WERI-Rb-1 (cell line): ENCODE data around the gene MYMX.

Experiments used
- DNase-seq: peaks from one replicate; pipeline ENCODE4 v3.0.0-alpha.2; 2020
- H3K27ac ChIP-seq: fragments of 250-450 bp; sonication (Bioruptor Pico); 2 replicates; pipeline ENCODE4 v1.5.1; 2020; ENCODE audit warnings: mild to moderate bottlenecking, moderate library complexity
- H3K27me3 ChIP-seq: fragments of 250-450 bp; sonication (Bioruptor Pico); 2 replicates; pipeline ENCODE4 v1.5.1; 2021; ENCODE audit warnings: mild to moderate bottlenecking, low read depth, moderate library complexity; ENCODE audit not compliant: insufficient read depth, severe bottlenecking
- H3K36me3 ChIP-seq: fragments of 250-450 bp; sonication (Bioruptor Pico); 2 replicates; pipeline ENCODE4 v1.5.1; 2020; ENCODE audit warnings: mild to moderate bottlenecking, moderate library complexity
- H3K4me3 ChIP-seq: 2 replicates; pipeline ENCODE4 v1.5.1; 2011; ENCODE audit warnings: low read depth, mild to moderate bottlenecking, control low read depth, low read length
- H3K9me3 ChIP-seq: fragments of 250-450 bp; sonication (Bioruptor Pico); 2 replicates; pipeline ENCODE4 v1.5.1; 2021; ENCODE audit warnings: mild to moderate bottlenecking, moderate library complexity; ENCODE audit not compliant: severe bottlenecking
- CTCF ChIP-seq: IDR thresholded peaks from 2 replicates; pipeline ENCODE4 v1.5.1; 2011; ENCODE audit warnings: low read depth, mild to moderate bottlenecking, control low read depth, inconsistent platforms, low read length

MYMX gene

GRCh38 chr6:44172731-44173500 lies 43.8 kb upstream of the MYMX start:
- Histone ChIP-seq H3K4me3 (no peak overlapping the region), H3K36me3 (no peaks in the 10 kb centered on the region), H3K27ac (no peak overlapping the region), H3K9me3 (no peaks in the 10 kb centered on the region), H3K27me3 (no peaks in the 10 kb centered on the region)
- peak; percentile 96 for DNase-seq
- TF ChIP-seq CTCF = peak; percentile 99

- no peak overlapping the region for H3K4me3 ChIP-seq
- no peaks in the 10 kb centered on the region for H3K9me3 ChIP-seq
- DNase-seq = no peak
- no peak overlapping the region for H3K27ac ChIP-seq
- no peaks in the 10 kb centered on the region for H3K36me3 ChIP-seq
- no peak for TF ChIP-seq CTCF
- H3K27me3 ChIP-seq = no peaks in the 10 kb centered on the region
Observed at GRCh38 chr6:44176130-44176761, 40.5 kb upstream of the MYMX start.

GRCh38 chr6:44176762-44177509 lies 39.8 kb upstream of the MYMX start:
- no peak for TF ChIP-seq CTCF
- Histone ChIP-seq H3K9me3 (no peaks in the 10 kb centered on the region), H3K27me3 (no peaks in the 10 kb centered on the region), H3K27ac (no peak overlapping the region), H3K4me3 (no peak overlapping the region), H3K36me3 (no peaks in the 10 kb centered on the region)
- no peak for DNase-seq

GRCh38 chr6:44177691-44178423 lies 38.9 kb upstream of the MYMX start:
- Histone ChIP-seq H3K4me3 (no peak overlapping the region), H3K27ac (no peak overlapping the region), H3K36me3 (no peaks in the 10 kb centered on the region), H3K27me3 (no peaks in the 10 kb centered on the region), H3K9me3 (no peaks in the 10 kb centered on the region)
- TF ChIP-seq CTCF = no peak
- DNase-seq = no peak

- H3K27ac ChIP-seq = no peak overlapping the region
- no peaks in the 10 kb centered on the region for H3K27me3 ChIP-seq
- no peak for DNase-seq
- H3K36me3 ChIP-seq = no peaks in the 10 kb centered on the region
- H3K9me3 ChIP-seq = no peaks in the 10 kb centered on the region
- no peak for TF ChIP-seq CTCF
- H3K4me3 ChIP-seq = no peak overlapping the region
Observed at GRCh38 chr6:44178424-44179071, 38.2 kb upstream of the MYMX start.
